Testis (tissue), 3 donors: ENCODE measurements around the gene PGM2. TPM values are rescaled to one million over a fixed set of nuclear protein-coding genes. Genes with fewer than 3 reads are reported as not detected.

ENCODE experiments used
- DNase-seq: peaks from one replicate; pipeline ENCODE4 v3.0.0-alpha.2; 2019
- H3K27ac ChIP-seq, 2 donors: fragments of 200-600 bp; sonication (generic); one replicate each; pipeline ENCODE4 v1.5.1; 2019
- H3K27me3 ChIP-seq: fragments of 200-600 bp; sonication (generic); one replicate; pipeline ENCODE4 v1.5.1; 2019
- H3K36me3 ChIP-seq: fragments of 200-600 bp; sonication (generic); one replicate; pipeline ENCODE4 v1.5.1; 2017; ENCODE audit warnings: low read depth; ENCODE audit errors: missing control alignments
- H3K4me1 ChIP-seq: fragments of 200-600 bp; sonication (generic); one replicate; pipeline ENCODE4 v1.5.1; 2019
- H3K4me3 ChIP-seq, 2 donors: fragments of 200-600 bp; sonication (generic); one replicate each; pipeline ENCODE4 v1.5.1; 2017 to 2019
- H3K9me3 ChIP-seq: fragments of 200-600 bp; sonication (generic); one replicate; pipeline ENCODE4 v1.5.1; 2017
- POLR2A ChIP-seq: fragments of 450-650 bp; IDR thresholded peaks from one replicate; pipeline ENCODE4 v1.6.1; 2017; ENCODE audit warnings: antibody characterized with exemption, mild to moderate bottlenecking, moderate library complexity
- WGBS, 2 donors: methylation state at CpG; one replicate each; pipeline ENCODE4 v1.1.5; 2018; 5-methylcytosine and 5-hydroxymethylcytosine counted together
- intact Hi-C: fragments of 100-400 bp; cut with DNase I; formaldehyde crosslinking; loops from one replicate; pipeline ENCODE4 v1.15.1; 2023; ENCODE audit warnings: low total_unique reads
- polyA plus RNA-seq: library from polyadenylated mRNA; stranded (reverse); fragments of 350-450 nt; fragmentation: Illumina TruSeq; extraction: RNeasy Lipid Tissue Mini Kit (QIAGEN cat#74804); gene quantifications from one replicate; pipeline ENCODE4 v1.2.3, GENCODE V29; 2014; ENCODE audit warnings: low read depth, low replicate concordance; ENCODE audit not compliant: insufficient read depth
- total RNA-seq, 2 donors: library from RNA; depleted of rRNA; stranded (reverse); fragments of >200 nt; gene quantifications; one replicate each; pipeline ENCODE4 v1.2.3, GENCODE V29; 2016
- TF ChIP-seq, protein P1 (sequence below), 3 experiments: fragments of 450-650 bp in 2 of 3; fragments of 200-600 bp in 1 of 3; sonication (generic) in 1 of 3; IDR thresholded peaks; one replicate each; pipeline ENCODE4 v1.5.1; 2016 to 2019; ENCODE audit warnings: antibody characterized with exemption in 3 of 3, mild to moderate bottlenecking in 2 of 3, moderate library complexity in 1 of 3

Gene PGM2
- total and polyA plus RNA-seq, 3 donors from 2014 or later: 12.9 to 29.1 (median 27.0) TPM

DNA sequence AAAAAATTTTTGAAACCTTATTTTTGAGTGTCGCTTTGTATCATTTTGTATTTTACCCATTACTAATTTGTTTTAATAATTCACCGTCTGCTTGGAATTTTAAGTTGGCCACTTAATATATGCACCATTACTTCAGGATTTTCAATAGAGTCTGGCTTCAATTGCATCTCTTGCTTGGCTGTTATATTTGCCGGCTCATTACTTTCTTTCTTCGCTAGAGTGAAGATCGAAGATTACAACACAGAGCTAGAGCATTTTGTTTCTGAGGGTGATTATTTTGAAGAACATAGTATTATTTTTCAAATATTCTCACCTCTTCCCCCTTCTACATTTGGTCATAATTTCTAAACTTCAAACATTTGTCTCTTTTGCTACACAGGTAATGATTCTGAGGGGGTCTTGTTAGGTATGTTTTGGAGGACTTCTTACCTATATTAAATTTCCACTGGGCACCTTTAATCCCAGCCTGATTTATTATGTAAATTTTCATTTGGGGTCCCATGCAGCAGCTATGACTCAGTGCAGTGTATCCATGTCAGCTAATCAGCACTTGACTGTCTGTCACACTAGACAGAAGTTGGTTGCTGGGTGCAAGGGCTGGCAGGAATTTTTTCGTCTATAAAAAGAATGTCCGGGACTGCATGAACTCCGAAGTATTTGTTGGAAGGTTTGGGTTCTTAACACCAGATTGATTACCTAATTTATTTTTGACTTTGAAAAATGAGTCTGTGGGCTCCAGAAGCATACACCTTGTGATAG is 83.0 kb downstream of the PGM2 start:
- no peaks in the 10 kb centered on the region for H3K9me3 ChIP-seq
- no peak for DNase-seq
- WGBS, 2 donors: 71 to 80% methylated on average over 8 of the region's 8 CpGs
- H3K27ac ChIP-seq: no peak overlapping the region
- H3K27me3 ChIP-seq: no peaks in the 10 kb centered on the region
- intact Hi-C loops: no loop called here
- TF ChIP-seq, protein P1, sequence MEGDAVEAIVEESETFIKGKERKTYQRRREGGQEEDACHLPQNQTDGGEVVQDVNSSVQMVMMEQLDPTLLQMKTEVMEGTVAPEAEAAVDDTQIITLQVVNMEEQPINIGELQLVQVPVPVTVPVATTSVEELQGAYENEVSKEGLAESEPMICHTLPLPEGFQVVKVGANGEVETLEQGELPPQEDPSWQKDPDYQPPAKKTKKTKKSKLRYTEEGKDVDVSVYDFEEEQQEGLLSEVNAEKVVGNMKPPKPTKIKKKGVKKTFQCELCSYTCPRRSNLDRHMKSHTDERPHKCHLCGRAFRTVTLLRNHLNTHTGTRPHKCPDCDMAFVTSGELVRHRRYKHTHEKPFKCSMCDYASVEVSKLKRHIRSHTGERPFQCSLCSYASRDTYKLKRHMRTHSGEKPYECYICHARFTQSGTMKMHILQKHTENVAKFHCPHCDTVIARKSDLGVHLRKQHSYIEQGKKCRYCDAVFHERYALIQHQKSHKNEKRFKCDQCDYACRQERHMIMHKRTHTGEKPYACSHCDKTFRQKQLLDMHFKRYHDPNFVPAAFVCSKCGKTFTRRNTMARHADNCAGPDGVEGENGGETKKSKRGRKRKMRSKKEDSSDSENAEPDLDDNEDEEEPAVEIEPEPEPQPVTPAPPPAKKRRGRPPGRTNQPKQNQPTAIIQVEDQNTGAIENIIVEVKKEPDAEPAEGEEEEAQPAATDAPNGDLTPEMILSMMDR (IDR thresholded peaks at IDR 0.05): no peak
- no peak for TF ChIP-seq POLR2A
- no peaks in the 10 kb centered on the region for H3K4me1 ChIP-seq
- no peaks in the 10 kb centered on the region for H3K36me3 ChIP-seq
- no peak overlapping the region for H3K4me3 ChIP-seq

DNA sequence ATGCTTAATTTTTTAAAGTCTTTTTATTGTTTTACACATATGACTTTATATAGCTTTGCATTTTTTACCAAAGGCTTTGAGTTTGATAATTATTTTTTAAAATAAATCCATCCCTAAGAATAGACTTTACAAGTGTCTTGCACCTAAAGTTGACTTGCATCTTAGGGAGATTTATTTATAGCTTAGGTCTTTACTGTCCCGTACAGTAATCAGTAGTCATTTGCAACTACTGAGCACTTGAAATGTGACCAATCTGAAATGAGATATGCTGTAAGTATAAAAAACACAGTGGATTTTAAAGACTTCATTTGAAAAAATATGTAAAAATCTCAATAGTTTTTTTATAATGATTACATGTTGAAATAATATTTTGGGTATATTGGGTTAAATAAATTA is 83.6 kb downstream of the PGM2 start:
- TF ChIP-seq, protein P1 (IDR thresholded peaks at IDR 0.05): no peak
- TF ChIP-seq POLR2A: no peak
- no peaks in the 10 kb centered on the region for H3K36me3 ChIP-seq
- DNase-seq: no peak
- no peaks in the 10 kb centered on the region for H3K27me3 ChIP-seq
- H3K4me1 ChIP-seq: no peaks in the 10 kb centered on the region
- no peak overlapping the region for H3K27ac ChIP-seq
- H3K4me3 ChIP-seq: no peak overlapping the region
- intact Hi-C loops: no loop called here
- 30 to 74% methylated on average over 1 of the region's 1 CpG for WGBS, 2 donors
- H3K9me3 ChIP-seq: no peaks in the 10 kb centered on the region

Other genes with a start within 250 kb of the PGM2 start
- gene RELL1, start 140.3 kb upstream of the PGM2 start, total RNA-seq: 10 to 100 TPM; 10.2 to 20.4 TPM
- 3.1 TPM for gene RELL1, start 140.3 kb upstream of the PGM2 start, polyA plus RNA-seq
- gene TBC1D1, start 64.4 kb downstream of the PGM2 start, total RNA-seq: 100 to 1,000 TPM; 130 to 167 TPM
- gene TBC1D1, start 64.4 kb downstream of the PGM2 start, polyA plus RNA-seq: 208 TPM
- under 1 TPM in 1 of 2 donors, not detected in 1; 0.50 TPM for gene PTTG2, start 133.7 kb downstream of the PGM2 start, total RNA-seq
- not detected for gene PTTG2, start 133.7 kb downstream of the PGM2 start, polyA plus RNA-seq